HPDE6-E6E7 (cell line): Measurements from ENCODE around the gene CST8.
A peak's percentile ranks its signal among the peaks of the same experiment; 100 is the strongest.

Experiments used
- DNase-seq: peaks from one replicate; pipeline ENCODE4 v3.0.0; 2011; ENCODE audit warnings: missing footprints; ENCODE audit errors: extremely low spot score

Gene CST8

DNA sequence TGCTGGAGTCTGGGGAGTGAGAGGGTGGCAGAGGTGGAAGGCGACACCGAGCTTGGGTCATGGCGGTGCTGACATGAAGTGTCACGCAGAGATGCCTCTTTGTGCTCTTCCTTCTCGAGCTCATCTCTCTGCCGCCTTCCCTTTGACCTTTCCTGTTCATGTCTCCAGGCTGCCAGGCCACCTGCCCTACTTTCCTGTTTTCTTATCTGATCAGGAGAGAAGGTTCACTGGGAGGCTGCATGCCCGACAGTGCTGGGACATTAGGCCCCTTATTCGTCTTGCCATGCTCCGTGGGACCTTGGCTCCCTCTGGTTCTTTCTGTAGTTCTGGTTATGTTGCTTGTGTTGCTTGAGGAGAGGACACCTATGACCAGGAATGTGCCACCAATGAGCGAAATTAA, 33.2 kb downstream of the CST8 start:
- DNase-seq = no peak

DNA sequence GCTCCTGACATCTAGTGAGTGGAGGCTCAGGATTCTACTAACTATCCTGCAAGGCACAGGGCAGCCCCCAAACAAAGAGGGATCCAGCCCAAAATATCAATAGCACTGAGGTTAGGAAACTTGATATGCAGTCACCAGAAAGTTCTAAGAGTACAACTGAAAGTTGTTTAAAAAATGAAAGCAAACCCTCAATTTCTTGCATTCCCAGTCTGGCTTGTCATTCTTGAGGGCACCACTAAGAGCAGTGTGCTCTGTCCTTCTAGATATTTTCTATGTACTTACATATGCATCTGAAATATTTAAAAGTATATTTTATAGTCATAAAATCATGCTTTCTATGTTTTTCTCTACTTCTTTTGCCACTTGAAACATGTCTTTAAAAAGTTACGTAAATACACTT, 35.9 kb downstream of the CST8 start:
- DNase-seq = no peak

DNA sequence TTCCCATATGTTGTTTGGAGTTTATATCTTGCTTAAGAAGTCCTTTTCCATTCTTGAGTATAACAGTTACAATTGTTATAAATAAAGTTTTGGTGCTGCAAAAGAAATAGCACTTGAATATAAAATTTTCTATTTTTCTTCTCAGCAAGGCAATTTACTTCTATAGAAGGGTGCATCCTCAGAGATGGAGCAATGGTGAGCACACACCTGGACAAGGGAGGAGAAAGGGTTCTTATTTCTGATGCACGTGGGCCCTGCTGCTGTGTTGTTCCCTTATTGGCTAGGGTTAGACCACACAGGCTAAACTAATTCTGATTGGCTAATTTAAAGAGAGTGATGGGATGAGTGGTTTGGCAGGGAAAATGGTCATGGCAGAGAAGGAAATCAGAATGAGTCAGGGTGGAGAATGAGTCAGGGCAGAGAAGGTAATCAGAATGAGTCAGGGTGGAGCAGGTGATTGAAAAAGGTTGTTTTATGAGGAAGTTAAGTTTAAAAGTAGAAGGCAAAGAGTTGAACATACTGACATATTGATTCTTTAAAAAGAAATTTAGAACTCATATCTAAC, 38.0 kb downstream of the CST8 start:
- DNase-seq = no peak

DNA sequence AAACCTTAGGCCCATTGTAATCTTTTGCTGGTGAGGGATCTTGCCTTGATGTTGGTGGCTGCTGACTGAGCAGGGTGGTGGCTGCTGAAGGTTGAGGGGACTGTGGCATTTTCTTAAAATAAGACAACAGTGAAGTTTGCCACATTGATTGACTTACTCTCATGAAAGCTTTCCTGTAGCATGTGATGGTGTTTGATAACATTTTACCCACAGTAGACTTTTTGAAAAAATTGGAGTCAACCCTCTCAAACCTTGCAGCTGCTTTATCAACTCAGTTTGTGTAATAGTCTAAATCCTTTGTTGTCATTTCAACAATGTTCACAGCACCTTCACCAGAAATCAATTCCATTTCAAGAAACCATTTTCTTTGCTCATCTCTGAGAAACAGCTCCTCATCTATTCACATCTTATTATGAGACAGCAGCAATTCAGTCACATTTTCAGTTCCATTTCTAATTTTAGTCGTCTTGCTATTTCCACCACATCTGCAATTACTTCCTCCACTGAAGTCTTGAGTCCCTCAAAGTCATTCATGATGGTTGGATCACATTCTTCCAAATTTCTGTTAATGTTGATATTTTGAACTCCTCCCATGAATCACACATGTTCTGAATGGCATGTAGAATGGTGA, 40.1 kb downstream of the CST8 start:
- DNase-seq = no peak

DNA sequence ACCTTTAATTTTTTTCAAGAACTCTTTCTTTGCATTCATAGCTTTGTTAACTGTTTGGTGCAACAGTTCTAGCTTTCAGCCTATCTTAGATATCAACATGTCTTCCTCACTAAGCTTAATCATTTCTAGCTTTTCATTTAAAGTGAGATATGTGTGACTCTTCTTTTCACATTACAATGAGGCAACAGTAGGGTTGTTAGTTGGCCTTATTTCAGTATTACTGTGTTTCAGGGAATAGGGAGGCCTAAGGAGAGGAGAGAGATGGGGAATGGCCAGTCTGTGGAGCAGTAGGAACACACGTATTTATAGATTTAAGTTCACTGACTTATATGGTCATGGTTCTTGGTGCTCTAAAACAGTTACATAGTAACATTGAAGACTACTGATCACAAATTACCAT, 41.6 kb downstream of the CST8 start:
- no peak for DNase-seq

DNA sequence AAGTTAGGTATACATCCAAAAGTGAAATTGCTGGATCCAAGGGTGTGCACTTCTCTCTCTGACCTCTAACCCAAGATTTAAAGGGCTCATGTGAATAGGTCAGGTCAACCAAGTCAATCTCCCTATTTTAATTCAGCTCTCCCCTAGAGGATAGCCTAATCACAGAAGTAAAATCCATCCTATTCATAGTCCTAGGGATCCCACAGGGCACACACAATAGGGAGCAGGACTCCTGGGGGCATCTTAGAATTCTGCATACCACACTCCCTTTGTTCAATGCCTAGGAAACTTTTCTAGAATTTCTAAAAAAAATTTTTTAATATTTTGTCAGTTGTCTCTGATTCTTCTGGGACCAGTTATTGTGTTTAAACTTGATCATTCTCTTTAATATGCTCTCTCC, 42.2 kb downstream of the CST8 start:
- DNase-seq = no peak

DNA sequence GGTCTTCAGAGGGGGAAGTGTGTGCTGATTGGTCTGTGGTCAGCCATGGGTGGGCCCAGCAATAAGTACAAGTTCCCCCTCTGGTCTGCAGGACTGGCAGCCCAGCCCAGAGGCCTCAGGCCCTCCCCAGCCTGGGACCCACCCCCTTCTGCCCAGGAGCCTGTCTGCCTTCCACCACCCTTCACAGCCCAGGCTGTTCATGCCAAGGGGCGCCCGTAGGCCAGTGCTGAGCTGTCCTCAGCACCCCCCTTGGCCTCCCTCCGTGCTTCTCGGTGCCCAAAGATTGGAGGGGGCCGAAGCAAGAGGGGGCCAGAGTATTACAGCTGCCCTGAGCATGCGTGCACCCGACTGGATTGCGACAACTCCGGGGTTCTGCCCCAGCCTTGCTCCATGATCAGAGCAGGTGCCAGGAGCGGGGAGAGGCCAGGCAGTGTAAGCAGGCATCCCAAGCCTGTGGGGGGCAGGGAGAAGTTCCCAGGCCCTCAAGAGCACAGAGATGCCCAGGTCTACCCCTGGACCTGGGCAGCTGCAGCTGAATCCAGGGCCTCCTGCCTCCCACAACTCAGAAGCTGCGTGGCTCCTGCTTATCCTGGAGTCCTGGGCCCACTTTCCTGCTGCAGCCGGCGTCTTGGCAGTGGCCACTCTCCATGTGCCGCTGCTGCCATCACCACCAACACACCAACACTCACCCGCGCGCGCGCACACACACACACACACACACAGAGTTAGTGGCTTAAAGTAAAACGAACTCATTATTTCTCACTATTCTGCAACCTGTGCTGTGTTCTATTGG, 44.1 kb downstream of the CST8 start:
- no peak for DNase-seq

DNA sequence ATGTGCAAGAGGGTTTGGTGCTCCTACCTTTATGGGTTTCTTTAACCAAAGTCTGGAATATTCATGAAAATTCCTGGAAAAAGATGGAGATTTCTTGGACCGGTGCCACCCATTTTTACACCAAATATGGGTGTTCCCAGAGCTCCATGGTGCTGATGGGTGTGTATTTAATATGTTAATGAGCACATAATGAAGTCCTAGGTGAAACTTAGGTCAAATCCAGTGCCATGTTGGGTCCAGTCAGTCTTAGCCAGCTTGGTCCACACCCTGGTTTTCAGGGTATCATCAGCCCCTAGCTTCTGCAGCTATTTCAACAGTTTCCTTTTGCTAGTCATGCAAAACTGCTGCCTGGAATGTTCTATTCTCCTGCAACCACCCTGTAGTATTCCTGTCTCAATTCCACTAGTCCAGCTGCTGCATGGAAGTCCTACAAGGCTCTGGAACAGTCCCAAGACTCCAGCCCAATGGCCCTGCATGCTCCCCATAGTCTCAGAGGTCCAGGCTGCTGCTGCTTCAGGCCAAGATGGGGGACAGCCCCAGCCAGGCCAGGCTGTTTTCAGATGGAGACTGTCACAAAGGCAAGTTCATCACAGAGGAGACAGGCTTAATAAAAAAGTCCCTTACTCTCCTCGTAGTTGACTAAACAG, 45.5 kb downstream of the CST8 start:
- DNase-seq = no peak

DNA sequence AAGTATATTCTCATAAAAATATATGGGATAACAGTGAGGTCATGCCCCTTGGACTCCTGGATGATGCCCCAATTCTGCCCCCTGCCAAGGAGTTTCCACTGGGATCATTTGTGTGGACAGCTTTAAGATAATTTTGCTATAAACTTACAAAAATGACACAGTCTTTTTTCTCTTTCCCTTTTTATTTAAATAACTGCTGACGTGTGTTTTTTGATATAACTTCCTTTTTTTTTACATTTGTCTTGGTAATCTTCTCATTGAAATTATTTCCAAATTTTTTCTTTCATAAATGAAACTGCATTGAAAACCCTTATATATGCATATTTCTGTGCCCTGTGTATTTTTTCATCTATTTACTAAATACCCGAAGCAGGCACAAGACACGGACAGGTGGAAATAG, 46.1 kb downstream of the CST8 start:
- DNase-seq = no peak

DNA sequence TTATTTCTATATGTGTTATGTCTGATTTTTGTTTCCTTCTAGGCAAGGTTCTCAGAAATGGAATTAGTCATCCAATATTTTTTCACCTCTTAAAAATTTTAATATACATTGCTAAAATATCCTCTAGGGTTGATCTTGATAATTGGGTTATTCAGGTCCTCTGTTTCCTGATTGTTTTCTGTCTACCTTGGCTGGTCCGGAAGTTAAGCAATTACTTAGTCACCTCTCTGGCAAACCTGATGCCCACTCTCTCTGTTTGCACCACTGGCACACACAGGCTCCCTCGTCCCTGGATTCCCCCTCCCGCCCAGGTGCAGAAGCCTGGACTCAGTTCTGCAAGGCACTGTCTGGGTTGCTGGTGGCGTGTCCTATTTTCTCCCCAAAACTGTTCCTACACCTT, 49.7 kb downstream of the CST8 start:
- DNase-seq = peak; percentile 90

DNA sequence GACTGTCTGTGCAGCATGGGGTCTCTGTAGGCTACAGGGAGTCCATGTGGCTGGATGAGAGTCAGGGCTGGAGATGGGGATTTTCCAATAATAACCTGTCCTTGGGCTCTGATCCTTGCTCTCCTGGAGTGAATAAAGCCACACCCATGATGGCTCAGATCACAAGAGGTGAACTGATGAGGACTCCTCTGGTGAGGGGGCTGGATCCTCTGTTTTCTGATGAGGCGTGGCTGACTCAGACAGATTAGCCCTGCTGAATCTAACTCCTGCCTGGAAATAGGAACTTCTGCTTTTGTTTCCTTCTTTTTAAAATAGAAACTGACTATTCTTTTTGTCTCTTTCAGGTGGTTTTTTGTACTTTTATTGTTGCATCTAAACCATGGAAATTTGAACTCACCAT, 50.4 kb downstream of the CST8 start:
- peak; percentile 91 for DNase-seq

DNA sequence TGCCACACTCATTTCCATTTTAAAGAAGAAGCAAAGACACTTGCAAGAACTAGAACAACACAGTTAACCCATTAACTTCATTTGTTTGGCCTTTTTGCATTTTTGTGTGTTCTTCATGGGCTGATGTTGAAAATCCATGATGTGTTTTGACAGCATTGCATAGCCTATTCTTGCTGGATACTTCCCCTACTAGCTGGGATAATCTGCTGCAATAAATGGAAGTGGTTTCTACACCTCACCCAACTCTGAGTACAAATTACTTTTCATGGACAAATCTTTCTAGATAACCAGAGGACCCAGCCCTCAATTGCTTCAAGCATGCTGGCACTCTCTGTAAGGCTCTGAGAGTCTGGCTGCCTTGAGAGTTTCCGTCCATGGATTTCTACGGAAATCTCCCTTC, 50.9 kb downstream of the CST8 start:
- DNase-seq = no peak

DNA sequence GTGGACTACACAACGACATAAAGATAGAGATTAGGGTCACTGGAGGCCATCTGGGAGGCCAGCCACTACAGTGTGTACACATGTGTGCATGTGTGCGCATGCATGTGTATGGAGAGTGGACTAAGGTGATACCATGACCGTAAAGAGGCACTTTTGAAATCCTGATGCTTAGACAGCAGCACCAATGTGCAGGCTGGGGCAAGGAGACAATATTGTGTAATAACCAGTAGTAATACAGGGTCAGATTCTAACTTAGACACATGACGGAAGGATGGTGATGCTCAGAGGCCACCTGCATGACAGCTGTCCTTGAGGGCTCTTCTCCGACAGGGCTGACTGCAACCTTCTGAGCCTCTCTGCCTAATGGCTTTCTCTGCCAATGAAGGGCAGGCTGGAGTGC, 51.9 kb downstream of the CST8 start:
- no peak for DNase-seq

DNA sequence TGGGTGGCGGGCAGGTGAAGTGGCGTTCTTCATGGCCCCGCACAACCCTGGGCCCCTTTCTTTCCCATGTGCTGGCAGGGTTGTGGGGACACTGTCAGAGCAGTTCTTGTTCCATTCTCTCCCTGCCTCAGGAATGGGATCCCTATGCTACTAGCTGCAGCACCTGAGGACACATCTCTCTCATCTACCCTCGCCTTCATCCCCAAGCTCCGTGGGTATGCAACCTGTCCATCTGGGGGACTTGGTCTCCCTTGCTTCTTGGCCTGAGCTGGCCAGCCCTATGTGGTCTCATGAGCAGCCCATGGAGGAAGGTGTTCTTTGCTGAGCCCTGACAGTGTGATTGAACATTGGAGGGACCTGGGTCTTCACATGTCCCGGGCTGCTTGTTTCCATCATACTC, 53.2 kb downstream of the CST8 start:
- no peak for DNase-seq
